ENCODE results near the gene ADD2.

ADD2 gene

DNA sequence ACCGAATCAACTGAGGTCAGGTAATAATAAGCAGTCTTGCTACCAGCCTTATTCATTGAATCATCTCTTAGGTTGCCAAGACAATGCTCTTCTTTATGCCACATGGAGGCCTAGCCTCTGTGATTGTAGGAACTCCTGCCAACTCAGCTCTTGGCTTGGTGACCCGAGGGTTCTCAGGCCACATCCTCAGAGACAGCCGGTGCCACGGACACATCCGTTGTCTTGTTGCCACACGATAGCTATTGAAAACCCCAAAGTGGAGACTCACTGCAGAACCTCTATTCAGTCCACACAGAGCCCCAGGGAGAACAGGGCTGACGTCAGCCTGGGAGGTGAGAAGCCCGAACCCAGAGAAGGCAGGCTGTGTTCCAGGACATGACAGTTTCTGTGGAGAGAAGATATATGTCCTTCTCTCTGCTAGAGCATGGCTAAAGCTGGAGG is 160.9 kb downstream of the ADD2 start:
- no peak for DNase-seq (ENCODE audit: low read depth in 2 of 3, low spot score in 1 of 3)
